IMR-90 (cell line): Measurements from ENCODE around the gene DGKG.

Experiments
- BHLHE40 ChIP-seq: fragments of 150-350 bp; IDR thresholded peaks from 2 replicates; pipeline ENCODE4 v1.6.1; 2016; ENCODE audit warnings: mild to moderate bottlenecking, low read depth, low read length
- CEBPB ChIP-seq: IDR thresholded peaks from 2 replicates; pipeline ENCODE4 v1.6.1; 2012; ENCODE audit warnings: low read depth, low read length, improper control_type of control experiment
- CHD1 ChIP-seq: IDR thresholded peaks from 2 replicates; pipeline ENCODE4 v1.6.1; 2012; ENCODE audit warnings: low read depth, low read length, improper control_type of control experiment
- CTCF ChIP-seq: conservative IDR thresholded peaks from 2 replicates; pipeline ENCODE4 v1.5.1; 2012; ENCODE audit warnings: mild to moderate bottlenecking, low read depth, low read length, improper control_type of control experiment
- ELK1 ChIP-seq: fragments of 150-350 bp; IDR thresholded peaks from 2 replicates; pipeline ENCODE4 v1.6.1; 2016; ENCODE audit warnings: low read depth, mild to moderate bottlenecking, low read length, moderate library complexity, borderline replicate concordance
- MAFK ChIP-seq: IDR thresholded peaks from 2 replicates; pipeline ENCODE4 v1.6.1; 2012; ENCODE audit warnings: low read depth, low read length, improper control_type of control experiment
- MAZ ChIP-seq: IDR thresholded peaks from 2 replicates; pipeline ENCODE4 v1.6.1; 2012; ENCODE audit warnings: low read depth, mild to moderate bottlenecking, low read length, improper control_type of control experiment, moderate library complexity, borderline replicate concordance
- POLR2A ChIP-seq: IDR thresholded peaks from 2 replicates; pipeline ENCODE4 v1.6.1; 2012; ENCODE audit warnings: mild to moderate bottlenecking, low read depth, low read length
- RAD21 ChIP-seq: IDR thresholded peaks from 2 replicates; pipeline ENCODE4 v1.6.1; 2012; ENCODE audit warnings: low read length, improper control_type of control experiment
- RCOR1 ChIP-seq: IDR thresholded peaks from 2 replicates; pipeline ENCODE4 v1.6.1; 2012; ENCODE audit warnings: mild to moderate bottlenecking, low read length, improper control_type of control experiment; ENCODE audit not compliant: insufficient replicate concordance
- SMC3 ChIP-seq: fragments of 150-350 bp; IDR thresholded peaks from 2 replicates; pipeline ENCODE4 v1.6.1; 2016; ENCODE audit warnings: low read depth, mild to moderate bottlenecking, antibody characterized with exemption, low read length, moderate library complexity

- TF ChIP-seq CTCF (no peak), RCOR1 (no peak), RAD21 (no peak), SMC3 (no peak), CEBPB (no peak), POLR2A (no peak), MAZ (no peak), ELK1 (no peak), BHLHE40 (no peak), MAFK (no peak), CHD1 (no peak)
These were observed 6.7 kb upstream of the DGKG start for GRCh38 chr3:186368717-186369116.
